Measurements from ENCODE around the gene NDUFA13.

The NDUFA13 gene

GRCh38 chr19:19544954-19545591, 29.0 kb downstream of the NDUFA13 start:
- no peak for DNase-seq

DNA sequence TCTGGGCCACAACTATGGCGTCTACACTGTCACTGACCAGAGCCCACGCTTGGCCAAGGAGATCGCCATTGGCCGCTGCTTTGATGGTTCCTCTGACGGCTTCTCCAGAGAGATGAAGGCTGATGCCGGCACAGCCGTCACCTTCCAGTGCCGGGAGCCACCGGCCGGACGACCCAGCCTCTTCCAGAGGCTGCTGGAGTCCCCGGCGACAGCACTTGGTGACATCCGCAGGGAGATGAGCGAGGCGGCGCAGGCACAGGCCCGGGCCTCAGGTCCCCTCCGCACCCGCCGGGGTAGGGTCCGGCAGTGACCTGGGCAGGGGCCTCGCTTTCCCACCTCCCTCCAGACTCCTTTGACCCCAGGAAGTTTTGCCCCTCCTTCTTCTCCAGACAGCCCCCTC, 29.7 kb downstream of the NDUFA13 start:
- DNase-seq: no peak

DNA sequence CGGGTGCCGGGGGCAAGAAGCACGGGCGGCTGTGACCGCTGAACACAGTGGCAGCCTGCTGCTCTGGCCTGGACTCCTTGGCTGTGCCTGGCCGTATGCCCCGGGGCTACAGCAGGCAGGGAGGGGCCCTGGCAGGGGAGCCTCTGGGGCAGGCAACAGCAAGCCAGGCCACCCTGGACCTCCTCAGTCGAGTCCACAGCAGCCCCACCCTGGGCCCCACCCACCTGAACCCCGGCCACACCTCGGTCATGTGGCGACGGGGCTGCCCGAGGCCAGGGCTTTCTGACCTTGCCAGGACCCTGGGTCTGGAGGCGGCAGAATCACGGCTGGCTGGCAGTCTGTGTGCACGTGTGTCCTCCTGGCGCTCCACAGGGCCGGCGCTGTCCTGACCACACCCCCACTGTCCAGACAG, 30.7 kb downstream of the NDUFA13 start:
- peak in 1 of 56 donors; percentile 36 for DNase-seq

GRCh38 chr19:19547674-19548336, 31.8 kb downstream of the NDUFA13 start:
- no peak for DNase-seq

- DNase-seq: no peak
Measured at GRCh38 chr19:19548915-19549759, 33.1 kb downstream of the NDUFA13 start.

- no peak for DNase-seq
Measured at GRCh38 chr19:19549804-19550464, 33.9 kb downstream of the NDUFA13 start.

GRCh38 chr19:19550485-19550929, 34.5 kb downstream of the NDUFA13 start:
- no peak for DNase-seq

DNA sequence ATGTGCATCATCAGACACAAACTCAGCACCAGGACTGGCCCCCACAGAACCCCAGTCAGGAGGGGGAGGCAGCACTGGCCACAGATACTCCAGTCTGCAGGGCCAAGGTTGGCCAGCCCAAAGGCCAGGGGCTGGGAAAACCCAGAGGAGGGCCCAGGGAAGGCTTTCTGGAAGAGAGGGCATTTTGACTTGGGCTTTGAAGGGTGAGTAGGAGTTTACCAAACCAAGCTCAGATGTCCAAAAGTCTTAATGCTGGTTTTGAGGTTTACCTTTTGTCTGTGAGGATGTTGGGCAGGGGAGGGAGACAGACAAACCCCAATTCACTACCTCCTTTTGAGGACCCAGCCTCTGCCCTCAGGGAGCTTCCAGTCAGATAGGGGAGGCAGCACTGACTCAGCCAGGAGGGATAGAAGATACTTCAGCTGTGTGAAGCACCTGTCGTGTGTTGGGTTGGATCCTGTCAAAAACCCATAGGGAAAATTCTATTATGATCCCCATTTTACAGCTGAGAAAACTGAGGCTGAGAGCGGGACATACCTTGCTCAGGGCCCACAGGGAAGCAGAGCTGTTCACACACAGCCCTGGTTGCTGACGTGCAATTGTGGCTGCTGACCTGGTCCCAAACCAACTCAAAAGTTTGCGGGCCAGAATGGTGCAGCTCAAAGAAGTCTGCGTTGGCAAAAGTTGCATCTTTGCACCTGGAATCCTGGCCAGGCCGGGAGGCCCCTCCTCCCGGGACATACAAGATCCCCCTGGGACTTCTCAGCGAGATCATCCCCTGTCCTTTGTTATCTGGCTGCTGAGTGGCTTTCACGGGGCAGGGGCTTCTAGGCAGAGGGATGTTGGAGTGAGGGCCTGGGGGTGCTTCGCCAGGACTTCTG, 35.2 kb downstream of the NDUFA13 start:
- no peak for DNase-seq

GRCh38 chr19:19551853-19552192, 35.8 kb downstream of the NDUFA13 start:
- no peak for DNase-seq

GRCh38 chr19:19552798-19553197, 36.8 kb downstream of the NDUFA13 start:
- DNase-seq: no peak

GRCh38 chr19:19553670-19554069, 37.6 kb downstream of the NDUFA13 start:
- DNase-seq: no peak

GRCh38 chr19:19554074-19555023, 38.3 kb downstream of the NDUFA13 start:
- peak in 3 of 56 donors; percentile 4 to 36 (median 16) for DNase-seq

- DNase-seq: no peak
Measured at GRCh38 chr19:19558055-19558454, 42.0 kb downstream of the NDUFA13 start.

- DNase-seq: no peak
Measured at GRCh38 chr19:19558636-19559035, 42.6 kb downstream of the NDUFA13 start.

DNA sequence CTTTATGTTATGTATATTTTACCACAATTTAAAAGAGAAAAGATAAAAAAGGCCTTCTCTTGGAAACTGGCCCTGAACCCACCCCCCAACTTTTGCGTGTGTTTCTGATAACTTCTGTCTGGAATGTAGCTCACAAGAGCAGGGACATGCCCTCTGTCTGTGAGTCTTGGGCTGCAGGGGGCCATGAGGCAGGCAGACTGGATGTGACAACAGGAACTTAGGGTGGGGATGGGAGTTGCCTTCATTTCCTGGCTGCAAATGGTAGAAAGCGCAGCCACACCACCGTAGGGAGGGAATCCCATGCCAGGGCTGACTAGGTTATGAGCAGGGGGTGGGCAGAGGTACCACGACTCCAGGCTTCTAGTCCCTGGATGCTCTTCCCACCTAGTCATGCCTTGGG, 43.9 kb downstream of the NDUFA13 start:
- no peak for DNase-seq

GRCh38 chr19:19561946-19562664, 46.1 kb downstream of the NDUFA13 start:
- DNase-seq: no peak

GRCh38 chr19:19562665-19563347, 46.8 kb downstream of the NDUFA13 start:
- DNase-seq: no peak

GRCh38 chr19:19563348-19563848, 47.4 kb downstream of the NDUFA13 start:
- DNase-seq: no peak

All from amygdala (tissue), 56 donors.